Hepatic stellate cell (primary cell): ENCODE measurements around the gene XYLT1.

ENCODE experiments used
- DNase-seq: peaks from one replicate; pipeline ENCODE4 v3.0.0; 2011; ENCODE audit warnings: low spot score

XYLT1 gene

GRCh38 chr16:17305694-17306093 lies 165.1 kb downstream of the XYLT1 start:
- DNase-seq: no peak

GRCh38 chr16:17304491-17305119 lies 166.2 kb downstream of the XYLT1 start:
- peak; percentile 19 for DNase-seq

DNA sequence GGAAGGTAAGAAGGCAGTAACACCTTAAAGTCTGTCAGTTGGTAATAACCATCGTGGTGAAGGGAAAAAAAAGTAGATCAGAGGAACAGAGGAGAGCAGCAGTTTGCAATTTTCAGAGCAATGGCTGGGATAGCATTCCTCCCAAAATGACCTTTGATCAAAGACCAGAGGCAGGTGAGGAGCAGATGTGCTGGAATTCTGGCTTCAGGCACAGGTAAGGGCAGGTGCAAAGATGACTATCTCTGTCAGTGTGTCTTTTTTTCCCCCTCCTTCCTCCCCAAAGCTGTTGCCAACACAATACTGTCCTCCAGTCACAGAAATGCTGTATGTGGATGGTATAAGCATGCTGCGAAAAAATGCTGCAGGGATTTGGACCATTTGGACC lies 166.7 kb downstream of the XYLT1 start:
- no peak for DNase-seq

DNA sequence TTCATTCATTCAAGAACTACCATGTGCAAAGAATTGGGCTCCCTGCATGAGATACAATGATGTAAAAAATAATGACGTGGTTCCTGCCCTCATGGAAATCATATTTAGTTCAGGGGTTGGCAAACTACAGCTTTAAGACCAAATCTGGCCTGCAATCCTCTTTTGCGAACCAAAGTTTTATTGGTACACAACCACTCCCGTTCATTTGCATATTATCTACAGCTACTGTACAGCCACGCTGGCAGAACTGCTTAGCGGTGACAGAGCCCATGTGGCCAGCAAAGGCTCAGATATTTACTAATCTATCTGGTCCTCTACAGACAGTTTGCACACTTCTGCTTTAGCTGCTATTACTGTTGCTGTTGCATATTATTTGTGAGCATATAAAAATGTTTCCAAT lies 167.7 kb downstream of the XYLT1 start:
- no peak for DNase-seq

GRCh38 chr16:17302620-17303019 lies 168.1 kb downstream of the XYLT1 start:
- no peak for DNase-seq

DNA sequence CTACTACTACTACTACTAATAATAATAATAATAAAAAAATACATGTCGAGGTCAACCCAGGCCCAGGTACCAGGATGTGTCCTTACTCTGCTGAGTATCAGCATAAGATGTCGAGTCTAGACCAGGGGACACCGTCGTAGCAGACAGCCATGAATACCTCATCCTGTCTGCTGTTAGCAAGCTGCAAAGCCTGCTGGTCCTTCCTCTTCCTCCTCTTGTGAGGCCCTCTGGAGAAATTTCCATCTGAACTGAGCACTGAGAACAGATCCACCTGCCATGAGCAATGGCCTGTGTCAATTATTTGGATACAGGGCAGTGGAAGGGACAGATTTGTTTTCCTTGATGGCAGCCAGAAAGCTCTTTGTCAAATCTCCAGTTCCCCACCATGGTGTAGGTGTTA lies 168.5 kb downstream of the XYLT1 start:
- no peak for DNase-seq

DNA sequence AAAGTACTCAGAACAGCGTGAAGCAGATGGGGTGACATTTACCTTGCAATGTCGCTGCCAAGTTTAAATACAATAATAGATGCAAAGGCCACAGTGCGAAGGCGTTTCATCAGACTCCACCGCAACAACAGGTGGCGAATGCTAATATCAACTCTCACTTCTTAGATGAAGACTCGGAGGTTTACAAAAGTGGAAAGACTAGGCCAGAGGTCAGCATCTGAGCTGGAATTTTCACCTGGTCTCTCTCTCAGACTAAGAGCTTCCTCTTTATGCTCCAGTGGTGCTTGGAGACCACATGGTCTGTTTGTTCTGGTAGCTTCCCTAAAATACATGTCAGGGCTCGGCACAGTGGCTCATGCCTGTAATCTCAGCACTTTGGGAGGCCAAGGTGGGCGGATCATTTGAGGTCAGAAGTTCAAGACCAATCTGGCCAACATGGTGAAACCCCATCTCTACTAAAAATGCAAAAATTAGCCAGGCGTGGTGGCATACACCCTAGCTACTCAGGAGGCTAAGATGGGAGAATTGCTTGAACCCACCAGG lies 169.1 kb downstream of the XYLT1 start:
- DNase-seq: no peak

DNA sequence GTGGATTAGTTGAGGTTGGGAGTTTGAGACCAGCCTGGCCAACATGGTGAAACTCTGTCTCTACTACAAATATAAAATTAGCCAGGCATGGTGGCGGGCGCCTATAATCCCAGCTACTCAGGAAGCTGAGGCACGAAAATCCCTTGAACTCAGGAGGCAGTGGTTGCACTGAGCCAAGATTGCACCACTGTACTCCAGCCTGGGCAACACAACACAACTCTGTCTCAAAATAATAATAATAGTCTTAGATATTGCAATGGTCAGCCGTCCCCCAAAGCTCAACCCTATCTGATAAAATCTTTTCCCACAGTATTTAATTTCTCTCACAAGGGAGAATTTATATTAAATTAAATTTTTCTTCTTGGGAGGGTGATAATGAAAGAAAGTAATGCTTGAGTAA lies 169.6 kb downstream of the XYLT1 start:
- no peak for DNase-seq

GRCh38 chr16:17299790-17300189 lies 171.0 kb downstream of the XYLT1 start:
- DNase-seq: no peak

DNA sequence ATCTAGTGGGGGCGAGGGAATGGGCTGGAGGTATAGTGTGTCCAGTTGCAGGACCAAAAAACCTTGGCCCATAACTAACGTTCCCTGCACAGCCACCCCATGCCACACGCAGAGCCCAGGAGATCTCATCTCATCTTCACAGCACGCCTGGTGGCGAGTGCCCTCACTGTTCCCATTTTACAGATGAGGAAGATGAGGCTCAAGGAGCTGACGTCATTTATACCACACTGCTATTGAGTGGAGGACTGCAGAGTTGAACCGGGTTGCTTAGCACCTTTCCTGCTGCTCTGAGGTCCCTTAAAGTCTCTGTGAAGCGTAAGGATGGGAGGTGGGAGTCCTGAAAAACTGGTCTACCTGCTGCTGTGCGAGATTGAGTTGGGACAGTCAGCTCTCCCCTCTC lies 172.5 kb downstream of the XYLT1 start:
- DNase-seq: no peak

DNA sequence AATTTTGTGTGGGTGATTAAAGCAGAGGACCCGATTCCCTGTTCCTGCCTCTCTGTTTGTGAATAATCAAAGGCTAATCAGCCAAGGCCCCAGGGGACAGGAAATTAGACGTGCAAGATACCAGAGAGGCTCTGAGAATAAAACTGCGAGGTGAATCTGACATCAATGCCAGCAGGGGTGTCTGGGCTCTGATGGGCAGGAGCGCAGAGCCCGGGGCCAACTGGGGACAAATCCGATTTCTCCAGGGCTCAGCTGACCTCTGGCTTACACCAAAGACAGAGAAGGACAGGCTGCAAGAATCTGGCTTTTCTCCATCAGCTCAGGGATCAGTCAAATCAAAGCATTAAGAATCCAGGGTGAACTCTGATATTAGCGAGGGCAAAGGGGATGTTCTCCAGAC lies 174.3 kb downstream of the XYLT1 start:
- no peak for DNase-seq

DNA sequence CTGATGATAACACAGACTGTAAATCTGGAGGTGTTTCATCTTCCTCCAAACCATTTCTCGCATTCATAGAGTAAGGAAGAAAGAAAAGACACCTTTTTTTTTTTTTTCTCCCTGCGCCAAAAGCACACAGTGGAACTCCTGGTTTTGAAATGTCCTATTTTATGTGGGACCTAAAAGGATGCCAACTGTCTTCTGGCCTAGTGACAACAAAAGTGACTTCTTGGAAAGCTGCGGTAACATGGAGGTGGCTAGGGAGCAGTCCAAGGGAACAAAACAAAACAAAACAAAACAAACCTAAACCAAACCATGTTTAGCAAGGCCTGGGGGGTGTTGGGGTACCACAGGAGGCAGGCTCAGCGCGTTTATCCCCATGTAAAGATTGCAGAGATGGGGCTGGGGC lies 174.8 kb downstream of the XYLT1 start:
- DNase-seq: no peak

DNA sequence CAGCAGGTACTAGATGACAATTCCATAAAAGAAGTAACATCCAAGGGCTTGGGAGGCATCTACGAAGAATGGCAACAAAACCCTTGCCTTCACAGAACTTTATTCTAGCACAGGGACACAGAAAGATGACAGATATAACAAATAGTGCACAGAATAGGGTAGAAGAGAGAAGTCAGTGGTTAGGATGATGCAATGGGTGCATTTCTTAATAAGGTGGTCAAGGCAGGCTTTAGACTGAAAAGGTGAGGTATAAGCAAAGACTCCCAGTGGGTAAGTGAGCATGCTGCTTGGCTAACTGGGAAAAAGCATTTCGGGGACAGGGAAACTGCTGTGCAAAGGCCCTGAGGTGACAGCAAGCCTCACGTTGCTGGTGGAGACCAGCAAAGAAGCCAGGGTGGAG lies 175.9 kb downstream of the XYLT1 start:
- no peak for DNase-seq

DNA sequence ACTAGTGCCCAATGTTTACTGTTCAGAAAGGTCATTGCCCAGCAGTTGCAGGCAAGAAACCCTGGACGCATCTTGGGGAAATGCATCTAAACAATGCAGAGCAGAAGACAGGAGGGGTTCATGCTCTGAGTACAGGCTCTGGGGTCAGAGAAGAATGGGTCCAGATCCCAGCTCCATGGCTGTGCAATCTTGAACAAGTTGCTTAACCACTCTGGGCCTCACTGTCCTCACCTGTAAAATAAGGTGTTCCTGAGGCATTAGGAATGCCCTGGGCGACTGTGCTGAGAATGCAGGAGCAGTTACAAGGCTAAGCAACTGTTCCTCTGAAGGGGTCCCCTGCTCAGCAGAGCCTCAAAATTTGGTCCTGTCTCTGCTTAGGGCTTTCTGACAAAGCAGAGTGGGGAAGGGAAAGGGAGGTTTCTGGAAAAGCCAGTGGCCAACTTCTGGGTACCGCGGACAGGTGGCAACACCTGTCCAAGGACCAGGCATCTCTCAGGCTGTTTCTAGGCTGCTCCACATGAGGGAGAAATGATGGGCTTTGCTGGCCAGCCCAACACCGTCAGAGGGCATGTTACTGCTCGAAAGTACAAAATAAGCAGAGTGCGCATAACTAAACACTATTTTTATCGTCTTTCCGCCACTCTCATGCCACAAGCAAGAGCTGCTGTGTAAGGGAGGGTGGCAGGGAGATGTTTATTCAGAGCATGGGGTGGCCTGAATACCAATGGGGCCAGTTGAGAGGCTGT lies 176.8 kb downstream of the XYLT1 start:
- DNase-seq: no peak

GRCh38 chr16:17291289-17291688 lies 179.5 kb downstream of the XYLT1 start:
- no peak for DNase-seq

DNA sequence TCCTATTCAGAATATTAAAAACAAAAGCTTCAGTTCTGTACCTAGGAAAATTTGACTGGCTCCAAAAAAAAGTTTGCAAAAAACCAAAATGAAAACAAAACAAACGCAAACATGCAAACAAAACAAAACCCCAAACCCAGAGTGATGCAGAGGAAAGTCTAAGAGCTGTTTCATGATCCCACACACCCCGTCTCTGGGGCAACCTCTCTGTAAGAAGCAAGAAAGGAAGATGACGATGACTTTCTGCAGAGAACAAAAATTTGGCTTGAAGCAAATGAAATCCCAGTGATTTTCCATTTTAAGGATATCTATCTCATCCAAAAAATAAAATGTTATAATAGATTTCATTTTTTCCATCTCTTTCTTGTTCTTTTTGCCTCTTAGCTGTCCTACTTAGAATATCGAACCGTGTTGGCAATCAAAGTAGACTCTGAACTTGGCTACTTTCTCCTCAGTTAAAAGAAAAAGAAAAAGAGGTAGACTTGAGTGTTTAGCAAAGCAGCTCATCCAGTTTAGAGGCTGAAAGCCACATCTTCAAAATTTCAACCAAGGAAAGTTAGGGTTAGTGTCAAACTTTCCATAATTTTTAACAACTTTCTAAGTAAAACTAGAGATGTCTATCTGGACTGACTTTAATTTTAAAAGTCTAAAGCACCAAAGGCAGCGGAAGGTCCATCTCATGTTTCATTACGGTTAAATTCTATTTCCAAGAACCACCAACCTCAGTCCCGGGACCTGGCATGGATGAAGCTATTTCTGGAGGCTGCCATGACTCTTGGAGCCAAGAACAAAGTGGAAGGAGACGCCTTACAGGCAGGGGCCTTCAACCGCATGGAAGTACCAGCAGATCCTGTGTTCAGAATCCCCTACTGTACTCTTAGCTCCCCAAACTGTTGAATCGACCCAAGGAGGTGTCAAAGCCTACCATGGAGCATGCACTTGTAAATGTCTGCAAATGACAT lies 180.8 kb downstream of the XYLT1 start:
- no peak for DNase-seq

DNA sequence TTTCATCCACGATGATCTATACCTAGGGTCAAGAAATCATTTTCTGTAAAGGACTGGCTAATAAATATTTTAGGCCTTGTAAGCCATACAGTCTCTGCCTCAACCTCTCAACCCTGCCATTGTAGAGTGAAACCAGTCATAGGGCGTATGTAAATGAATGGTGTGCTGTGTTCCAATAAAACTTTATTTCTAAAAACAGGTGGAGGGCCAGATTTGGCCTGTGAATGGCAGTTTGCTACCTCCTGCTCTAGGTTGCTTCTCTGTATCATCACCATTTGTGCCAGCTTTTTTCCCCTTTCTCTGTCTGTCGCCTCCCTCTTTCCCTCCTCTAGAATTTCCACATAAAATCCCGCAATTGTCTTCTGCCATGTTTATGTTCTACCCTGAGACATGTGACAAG lies 181.7 kb downstream of the XYLT1 start:
- DNase-seq: no peak

DNA sequence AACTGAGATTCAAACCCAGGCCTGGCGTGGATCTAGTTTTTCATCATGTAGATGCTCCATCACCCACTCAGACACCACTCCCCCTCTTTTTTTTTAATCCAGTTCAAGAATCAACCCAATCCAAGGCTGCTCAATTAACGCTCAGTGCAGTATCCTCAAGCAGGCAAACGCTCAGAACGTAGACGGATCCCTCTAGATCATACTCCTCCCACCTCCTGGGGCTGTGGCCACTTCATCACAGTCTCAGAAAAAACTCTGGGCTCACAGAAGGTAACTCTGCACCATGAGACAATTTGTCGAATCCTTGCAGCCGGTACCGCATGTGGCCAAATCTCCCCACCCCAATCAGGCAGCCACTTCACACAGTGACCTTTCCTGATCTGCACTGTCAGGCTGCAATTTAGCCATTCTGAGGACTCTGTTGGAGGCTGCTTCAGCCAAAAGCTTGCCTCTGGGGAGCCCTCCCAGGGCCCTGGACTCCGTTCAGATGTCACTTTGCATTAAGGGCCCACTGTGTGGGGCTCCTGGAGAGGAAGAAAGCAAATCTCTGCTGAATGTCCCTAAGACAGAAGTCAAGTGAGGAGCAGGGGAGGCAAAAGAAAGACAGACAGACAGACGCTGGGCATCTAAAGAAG lies 183.5 kb downstream of the XYLT1 start:
- no peak for DNase-seq

DNA sequence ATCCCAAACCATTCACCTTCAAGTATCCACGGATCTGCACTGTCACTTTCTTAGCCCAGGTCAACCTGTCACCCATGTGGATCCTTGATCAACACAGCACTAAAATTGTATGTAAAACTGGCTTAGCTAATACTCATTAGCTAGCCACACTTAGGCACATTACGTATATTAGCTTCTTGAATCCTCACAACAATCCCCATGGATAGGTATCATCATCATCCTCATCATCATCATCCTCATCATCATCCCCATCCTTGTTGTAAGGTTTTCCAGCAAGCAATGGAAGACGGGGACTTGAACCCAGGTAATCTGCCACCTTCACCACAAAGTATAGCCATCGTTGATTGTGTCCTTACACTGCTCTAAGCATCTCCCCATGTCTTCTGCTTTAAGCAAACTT lies 184.3 kb downstream of the XYLT1 start:
- DNase-seq: no peak

DNA sequence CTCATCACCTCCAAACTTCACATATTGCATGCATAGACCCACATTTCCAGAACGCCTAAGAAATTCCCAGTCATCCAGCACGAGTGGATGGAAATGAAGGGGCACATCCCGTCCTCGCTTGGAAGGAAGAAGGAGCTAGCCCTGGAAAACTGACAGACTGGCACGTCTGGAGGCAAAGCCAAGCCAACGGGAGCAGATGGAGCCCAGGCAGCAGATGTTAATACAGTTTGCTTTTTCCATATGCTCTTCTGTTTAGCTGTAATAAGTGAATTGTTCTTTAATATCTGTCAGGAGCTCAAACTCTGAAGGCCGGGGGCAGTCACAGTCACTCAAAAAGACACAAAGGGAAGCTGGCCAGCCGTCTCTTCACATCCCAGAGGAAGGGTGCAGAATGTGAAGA lies 187.7 kb downstream of the XYLT1 start:
- no peak for DNase-seq

DNA sequence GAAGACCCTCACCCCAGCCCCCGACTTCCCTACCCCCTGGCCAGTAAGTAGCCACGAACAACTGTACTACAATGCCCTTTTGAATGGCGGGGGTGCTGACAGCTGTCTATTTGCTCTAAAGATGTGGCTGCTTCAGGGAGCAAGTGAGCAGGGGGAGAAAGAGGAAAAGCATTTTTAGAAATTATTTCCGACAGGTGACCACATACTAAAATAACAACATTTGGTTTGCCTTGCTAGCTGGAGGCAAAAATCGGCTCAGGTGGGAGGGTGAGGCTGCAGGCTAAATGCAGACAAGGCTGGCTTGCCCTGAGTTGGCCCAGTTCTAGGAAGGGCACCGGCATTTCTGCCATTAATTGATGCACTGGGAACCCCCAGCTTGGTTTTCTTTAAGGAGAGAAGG lies 188.5 kb downstream of the XYLT1 start:
- no peak for DNase-seq

- DNase-seq: no peak
Measured at GRCh38 chr16:17281052-17281451, 189.7 kb downstream of the XYLT1 start.
